Choroid plexus epithelial cell (primary cell): ENCODE results near the gene NEUROG3.
"Not testable (repeated sequence)": the region's sequence is repeated elsewhere in the genome, so short reads cannot be mapped to it uniquely, and the experiment has no call there.

Experiments used
- DNase-seq: peaks from one replicate; pipeline ENCODE4 v3.0.0-alpha.2; 2010; ENCODE audit warnings: low read depth
- H3K4me3 ChIP-seq: 2 replicates; pipeline ENCODE4 v1.5.1; 2011; ENCODE audit warnings: low read depth, mild to moderate bottlenecking, control low read depth, low read length, moderate library complexity
- TF ChIP-seq, protein P1 (sequence below): conservative IDR thresholded peaks from 2 replicates; pipeline ENCODE4 v1.5.1; 2011; ENCODE audit warnings: low read depth, mild to moderate bottlenecking, control low read depth, inconsistent platforms, low read length, moderate library complexity

The NEUROG3 gene

DNA sequence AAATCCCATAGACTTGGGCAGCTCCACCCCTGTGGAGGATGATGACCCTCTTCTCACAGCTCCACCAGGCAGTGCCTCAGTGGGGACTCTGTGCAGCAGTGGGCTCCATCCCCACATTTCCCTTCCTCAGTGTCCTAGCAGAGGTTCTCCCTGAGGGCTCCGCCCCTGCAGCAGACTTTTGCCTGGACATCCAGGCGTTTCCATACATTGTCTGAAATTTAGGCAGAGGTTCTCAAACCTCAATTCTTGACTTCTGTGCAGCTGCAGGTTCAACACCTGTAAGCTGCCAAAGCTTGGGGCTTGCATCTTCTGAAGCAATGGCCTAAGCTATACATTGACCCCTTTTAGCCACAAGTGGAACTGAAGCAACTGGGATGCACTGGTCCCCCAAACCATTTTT is 31.8 kb downstream of the NEUROG3 start:
- H3K4me3 ChIP-seq: no peak overlapping the region
- DNase-seq: no peak
- TF ChIP-seq, protein P1, sequence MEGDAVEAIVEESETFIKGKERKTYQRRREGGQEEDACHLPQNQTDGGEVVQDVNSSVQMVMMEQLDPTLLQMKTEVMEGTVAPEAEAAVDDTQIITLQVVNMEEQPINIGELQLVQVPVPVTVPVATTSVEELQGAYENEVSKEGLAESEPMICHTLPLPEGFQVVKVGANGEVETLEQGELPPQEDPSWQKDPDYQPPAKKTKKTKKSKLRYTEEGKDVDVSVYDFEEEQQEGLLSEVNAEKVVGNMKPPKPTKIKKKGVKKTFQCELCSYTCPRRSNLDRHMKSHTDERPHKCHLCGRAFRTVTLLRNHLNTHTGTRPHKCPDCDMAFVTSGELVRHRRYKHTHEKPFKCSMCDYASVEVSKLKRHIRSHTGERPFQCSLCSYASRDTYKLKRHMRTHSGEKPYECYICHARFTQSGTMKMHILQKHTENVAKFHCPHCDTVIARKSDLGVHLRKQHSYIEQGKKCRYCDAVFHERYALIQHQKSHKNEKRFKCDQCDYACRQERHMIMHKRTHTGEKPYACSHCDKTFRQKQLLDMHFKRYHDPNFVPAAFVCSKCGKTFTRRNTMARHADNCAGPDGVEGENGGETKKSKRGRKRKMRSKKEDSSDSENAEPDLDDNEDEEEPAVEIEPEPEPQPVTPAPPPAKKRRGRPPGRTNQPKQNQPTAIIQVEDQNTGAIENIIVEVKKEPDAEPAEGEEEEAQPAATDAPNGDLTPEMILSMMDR: no peak

DNA sequence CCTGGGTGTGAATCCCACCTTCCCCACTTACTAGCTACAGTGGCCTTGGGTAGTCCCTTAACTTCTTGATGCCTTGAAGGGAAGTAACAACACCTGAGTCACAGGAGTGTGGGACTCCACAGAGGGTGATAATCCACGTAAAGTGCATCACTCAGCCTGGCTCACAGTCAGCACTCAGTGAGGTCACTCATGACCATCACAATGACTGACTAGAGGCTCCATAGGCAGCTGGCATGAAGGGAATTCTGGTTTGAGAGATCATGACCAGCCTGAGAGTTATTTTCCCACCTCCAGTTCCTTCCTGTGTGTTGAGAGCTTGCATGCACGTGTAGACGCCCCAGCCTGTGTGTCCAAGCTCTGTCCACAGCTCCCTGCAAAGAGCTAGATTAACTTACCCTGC is 34.8 kb downstream of the NEUROG3 start:
- no peak overlapping the region for H3K4me3 ChIP-seq
- TF ChIP-seq, protein P1: no peak
- DNase-seq: no peak

- no peak for DNase-seq
- H3K4me3 ChIP-seq: no peak overlapping the region
- TF ChIP-seq, protein P1: no peak
Observed at GRCh38 chr10:69537449-69537848, 35.8 kb downstream of the NEUROG3 start.

DNA sequence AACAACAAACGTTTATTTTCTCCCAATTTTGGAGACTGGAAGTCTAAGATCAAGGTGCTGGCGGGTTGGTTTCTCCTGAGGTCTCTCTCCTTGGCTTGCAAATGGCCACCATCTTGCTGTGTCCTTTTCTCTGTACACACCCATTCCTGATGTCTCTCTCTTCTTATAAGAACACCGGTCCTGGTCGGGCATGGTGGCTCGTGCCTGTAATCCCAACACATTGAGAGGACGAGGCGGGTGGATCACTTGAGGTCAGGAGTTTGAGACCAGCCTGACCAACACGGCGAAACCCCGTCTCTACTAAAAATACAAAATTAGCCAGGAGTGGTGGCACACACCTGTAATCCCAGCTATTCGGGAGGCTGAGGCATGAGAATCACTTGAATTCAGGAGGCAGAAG is 36.7 kb downstream of the NEUROG3 start:
- not testable (repeated sequence) for H3K4me3 ChIP-seq, DNase-seq

GRCh38 chr10:69533658-69534057 is 39.6 kb downstream of the NEUROG3 start:
- TF ChIP-seq, protein P1: no peak
- H3K4me3 ChIP-seq: no peak overlapping the region
- DNase-seq: no peak

- DNase-seq: no peak
- no peak overlapping the region for H3K4me3 ChIP-seq
- TF ChIP-seq, protein P1: no peak
Observed at GRCh38 chr10:69527961-69528360, 45.3 kb downstream of the NEUROG3 start.
